WTC11 (cell line): ENCODE results near the gene ENOX2. TPM values are rescaled to one million over a fixed set of nuclear protein-coding genes. Genes with fewer than 3 reads are reported as not detected.

Experiments
- ATAC-seq: fragments of 200-7000 bp; cut with Tn5 transposase; 2 replicates; pipeline ENCODE4 v1.10.0; 2021; ENCODE audit warnings: mild to moderate bottlenecking, moderate library complexity
- CTCF ChIA-PET: fragments of 300-600 bp; sonication (Branson Sonifier 250); formaldehyde crosslinking; loops from one replicate; lab custom pipeline; 2021; ENCODE audit warnings: antibody characterized with exemption; lab: Charles Lee
- POLR2A ChIA-PET: fragments of 350-600 bp; sonication (Branson Sonifier 250); formaldehyde crosslinking; loops from one replicate; lab custom pipeline; 2021; ENCODE audit warnings: antibody characterized with exemption; lab: Charles Lee
- DNase-seq: peaks from one replicate; pipeline ENCODE4 v3.0.0; 2021; ENCODE audit warnings: low spot score
- H3K27ac Mint-ChIP-seq: 2 replicates; pipeline ENCODE4 v1.8.0; 2021; ENCODE audit warnings: mixed read lengths
- H3K27me3 Mint-ChIP-seq: 2 replicates; pipeline ENCODE4 v1.8.0; 2021; ENCODE audit warnings: low read depth, mild to moderate bottlenecking, moderate library complexity, mixed read lengths
- H3K36me3 Mint-ChIP-seq: 2 replicates; pipeline ENCODE4 v1.8.0; 2021; ENCODE audit warnings: mixed read lengths
- H3K4me1 Mint-ChIP-seq: 2 replicates; pipeline ENCODE4 v1.8.0; 2022; ENCODE audit warnings: mixed read lengths
- H3K4me3 Mint-ChIP-seq: 2 replicates; pipeline ENCODE4 v1.8.0; 2021; ENCODE audit warnings: mild to moderate bottlenecking, moderate library complexity, mixed read lengths
- H3K9me3 Mint-ChIP-seq: 2 replicates; pipeline ENCODE4 v1.8.0; 2021; ENCODE audit warnings: mixed read lengths
- ATF2 ChIP-seq: sonication (generic); formaldehyde crosslinking; IDR thresholded peaks from 2 replicates; pipeline ENCODE4 v1.8.1; 2022; ENCODE audit warnings: low read depth, missing genetic modification reagents, borderline replicate concordance
- ATF3 ChIP-seq: sonication (generic); formaldehyde crosslinking; conservative IDR thresholded peaks from 2 replicates; pipeline ENCODE4 v1.8.1; 2022; ENCODE audit warnings: mild to moderate bottlenecking, missing genetic modification reagents
- CTCF ChIP-seq: fragments of 200-600 bp; IDR thresholded peaks from 2 replicates; pipeline ENCODE4 v1.8.0; 2022; ENCODE audit warnings: antibody characterized with exemption
- E2F1 ChIP-seq: sonication (generic); formaldehyde crosslinking; IDR thresholded peaks from 2 replicates; pipeline ENCODE4 v1.8.0; 2022; ENCODE audit warnings: mild to moderate bottlenecking, missing genetic modification reagents
- GTF2I ChIP-seq: fragments of 250-450 bp; sonication (Bioruptor Pico); conservative IDR thresholded peaks from 2 replicates; pipeline ENCODE4 v1.4.0; 2021; ENCODE audit warnings: mild to moderate bottlenecking
- MXD4 ChIP-seq: fragments of 250-450 bp; sonication (Bioruptor Pico); IDR thresholded peaks from 2 replicates; pipeline ENCODE4 v1.8.0; 2021; ENCODE audit warnings: mild to moderate bottlenecking, moderate library complexity, borderline replicate concordance
- MYBL2 ChIP-seq: sonication (generic); formaldehyde crosslinking; IDR thresholded peaks from 2 replicates; pipeline ENCODE4 v1.8.1; 2023; ENCODE audit warnings: mild to moderate bottlenecking, moderate library complexity, missing genetic modification reagents
- SMAD4 ChIP-seq: sonication (generic); formaldehyde crosslinking; IDR thresholded peaks from 2 replicates; pipeline ENCODE4 v1.8.0; 2022; ENCODE audit warnings: mild to moderate bottlenecking, missing genetic modification reagents
- SOX15 ChIP-seq: fragments of 250-450 bp; sonication (Bioruptor Pico); IDR thresholded peaks from 2 replicates; pipeline ENCODE4 v1.9.0; 2021; ENCODE audit warnings: mild to moderate bottlenecking
- SP1 ChIP-seq: sonication (generic); formaldehyde crosslinking; conservative IDR thresholded peaks from 2 replicates; pipeline ENCODE4 v1.8.1; 2022; ENCODE audit warnings: missing genetic modification reagents
- TP53 ChIP-seq: sonication (generic); formaldehyde crosslinking; IDR thresholded peaks from 2 replicates; pipeline ENCODE4 v1.8.1; 2023; ENCODE audit warnings: mild to moderate bottlenecking, missing genetic modification reagents
- ZBTB21 ChIP-seq: sonication (generic); formaldehyde crosslinking; IDR thresholded peaks from 2 replicates; pipeline ENCODE4 v1.8.1; 2023; ENCODE audit warnings: mild to moderate bottlenecking, missing genetic modification reagents, borderline replicate concordance
- ZBTB43 ChIP-seq: sonication (generic); formaldehyde crosslinking; IDR thresholded peaks from 2 replicates; pipeline ENCODE4 v1.8.1; 2023; ENCODE audit warnings: mild to moderate bottlenecking, missing genetic modification reagents
- ZNF416 ChIP-seq: fragments of 250-450 bp; sonication (Bioruptor Pico); IDR thresholded peaks from 2 replicates; pipeline ENCODE4 v1.9.0; 2021; ENCODE audit warnings: mild to moderate bottlenecking, inconsistent platforms
- ZNF425 ChIP-seq: fragments of 250-450 bp; sonication (Bioruptor Pico); conservative IDR thresholded peaks from 2 replicates; pipeline ENCODE4 v1.9.0; 2021; ENCODE audit warnings: mild to moderate bottlenecking
- total RNA-seq: library from RNA; stranded (reverse); gene quantifications from 3 replicates; pipeline ENCODE4 v1.2.3, GENCODE V29; 2021
- TF ChIP-seq, protein P1 (sequence below): sonication (generic); formaldehyde crosslinking; IDR thresholded peaks from 2 replicates; pipeline ENCODE4 v1.8.0; 2023; ENCODE audit warnings: missing genetic modification reagents, mild to moderate bottlenecking, borderline replicate concordance

Gene ENOX2
- total RNA-seq, 1 experiment from 2014 or later: 13.8 TPM

GRCh38 chrX:130645955-130646583, 256.9 kb downstream of the ENOX2 start:
- ChIA-PET CTCF (no interaction called here), POLR2A (no interaction called here)
- H3K9me3 Mint-ChIP-seq: no peaks in the 10 kb centered on the region
- no peaks in the 10 kb centered on the region for H3K4me1 Mint-ChIP-seq
- no peaks in the 10 kb centered on the region for H3K27me3 Mint-ChIP-seq
- DNase-seq: no peak
- H3K4me3 Mint-ChIP-seq: no peak overlapping the region
- no peak for ATAC-seq
- no peak overlapping the region for H3K27ac Mint-ChIP-seq
- TF ChIP-seq SP1 (no peak), ATF2 (CRISPR knock-in tag) (no peak), MXD4 (CRISPR knock-in tag) (no peak), SOX15 (CRISPR knock-in tag) (no peak), SMAD4 (CRISPR knock-in tag) (no peak), ATF3 (CRISPR knock-in tag) (no peak), TP53 (CRISPR knock-in tag) (no peak), ZNF425 (CRISPR knock-in tag) (no peak), GTF2I (CRISPR knock-in tag) (no peak), ZNF416 (no peak), ZBTB43 (CRISPR knock-in tag) (no peak), MYBL2 (no peak), CTCF (no peak), E2F1 (CRISPR knock-in tag) (no peak), ZBTB21 (CRISPR knock-in tag) (no peak)
- TF ChIP-seq, protein P1, sequence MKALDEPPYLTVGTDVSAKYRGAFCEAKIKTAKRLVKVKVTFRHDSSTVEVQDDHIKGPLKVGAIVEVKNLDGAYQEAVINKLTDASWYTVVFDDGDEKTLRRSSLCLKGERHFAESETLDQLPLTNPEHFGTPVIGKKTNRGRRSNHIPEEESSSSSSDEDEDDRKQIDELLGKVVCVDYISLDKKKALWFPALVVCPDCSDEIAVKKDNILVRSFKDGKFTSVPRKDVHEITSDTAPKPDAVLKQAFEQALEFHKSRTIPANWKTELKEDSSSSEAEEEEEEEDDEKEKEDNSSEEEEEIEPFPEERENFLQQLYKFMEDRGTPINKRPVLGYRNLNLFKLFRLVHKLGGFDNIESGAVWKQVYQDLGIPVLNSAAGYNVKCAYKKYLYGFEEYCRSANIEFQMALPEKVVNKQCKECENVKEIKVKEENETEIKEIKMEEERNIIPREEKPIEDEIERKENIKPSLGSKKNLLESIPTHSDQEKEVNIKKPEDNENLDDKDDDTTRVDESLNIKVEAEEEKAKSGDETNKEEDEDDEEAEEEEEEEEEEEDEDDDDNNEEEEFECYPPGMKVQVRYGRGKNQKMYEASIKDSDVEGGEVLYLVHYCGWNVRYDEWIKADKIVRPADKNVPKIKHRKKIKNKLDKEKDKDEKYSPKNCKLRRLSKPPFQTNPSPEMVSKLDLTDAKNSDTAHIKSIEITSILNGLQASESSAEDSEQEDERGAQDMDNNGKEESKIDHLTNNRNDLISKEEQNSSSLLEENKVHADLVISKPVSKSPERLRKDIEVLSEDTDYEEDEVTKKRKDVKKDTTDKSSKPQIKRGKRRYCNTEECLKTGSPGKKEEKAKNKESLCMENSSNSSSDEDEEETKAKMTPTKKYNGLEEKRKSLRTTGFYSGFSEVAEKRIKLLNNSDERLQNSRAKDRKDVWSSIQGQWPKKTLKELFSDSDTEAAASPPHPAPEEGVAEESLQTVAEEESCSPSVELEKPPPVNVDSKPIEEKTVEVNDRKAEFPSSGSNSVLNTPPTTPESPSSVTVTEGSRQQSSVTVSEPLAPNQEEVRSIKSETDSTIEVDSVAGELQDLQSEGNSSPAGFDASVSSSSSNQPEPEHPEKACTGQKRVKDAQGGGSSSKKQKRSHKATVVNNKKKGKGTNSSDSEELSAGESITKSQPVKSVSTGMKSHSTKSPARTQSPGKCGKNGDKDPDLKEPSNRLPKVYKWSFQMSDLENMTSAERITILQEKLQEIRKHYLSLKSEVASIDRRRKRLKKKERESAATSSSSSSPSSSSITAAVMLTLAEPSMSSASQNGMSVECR (CRISPR knock-in tag): no peak
- H3K36me3 Mint-ChIP-seq: no peaks in the 10 kb centered on the region
